Muscle of back (tissue), 11 donors: Measurements from ENCODE around the gene ACP7. TPM values are rescaled to one million over a fixed set of nuclear protein-coding genes. Genes with fewer than 3 reads are reported as not detected.
"Not testable (repeated sequence)": the region's sequence is repeated elsewhere in the genome, so short reads cannot be mapped to it uniquely, and the experiment has no call there.

Experiments
- DNase-seq, 3 donors: peaks; one replicate each; pipeline versions ENCODE4 v3.0.0 to v3.0.0-alpha.2; 2013
- polyA plus RNA-seq, 10 donors: library from polyadenylated mRNA; unstranded; fragments of 120-200 nt; gene quantifications; one replicate each; pipeline ENCODE4 v1.2.1, GENCODE V29; 2013; ENCODE audit not compliant: insufficient read length in 10 of 10

Gene ACP7
- polyA plus RNA-seq, 10 donors, result 0.08 to 0.23 (median 0.13) TPM; not detected in 2

DNA sequence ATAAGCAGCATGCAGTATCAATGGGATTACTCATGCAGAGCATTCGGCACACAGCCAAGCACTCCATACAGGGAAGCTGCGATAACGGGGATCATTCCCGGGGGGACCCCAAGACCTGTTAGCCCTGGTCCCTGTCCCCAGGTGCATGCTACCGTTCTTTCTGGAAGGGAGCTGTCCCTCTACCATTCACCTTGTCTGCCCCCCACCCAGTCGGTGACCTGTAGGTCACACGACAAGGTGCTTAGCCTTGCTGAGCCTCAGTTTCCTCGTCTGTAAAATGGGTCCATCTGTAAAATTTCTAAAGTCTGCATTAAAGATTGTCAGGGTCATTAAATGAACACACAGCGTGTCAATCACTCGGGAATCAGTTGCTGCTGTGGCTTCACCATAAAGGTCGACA lies 6.8 kb upstream of the ACP7 start:
- DNase-seq, result no peak

DNA sequence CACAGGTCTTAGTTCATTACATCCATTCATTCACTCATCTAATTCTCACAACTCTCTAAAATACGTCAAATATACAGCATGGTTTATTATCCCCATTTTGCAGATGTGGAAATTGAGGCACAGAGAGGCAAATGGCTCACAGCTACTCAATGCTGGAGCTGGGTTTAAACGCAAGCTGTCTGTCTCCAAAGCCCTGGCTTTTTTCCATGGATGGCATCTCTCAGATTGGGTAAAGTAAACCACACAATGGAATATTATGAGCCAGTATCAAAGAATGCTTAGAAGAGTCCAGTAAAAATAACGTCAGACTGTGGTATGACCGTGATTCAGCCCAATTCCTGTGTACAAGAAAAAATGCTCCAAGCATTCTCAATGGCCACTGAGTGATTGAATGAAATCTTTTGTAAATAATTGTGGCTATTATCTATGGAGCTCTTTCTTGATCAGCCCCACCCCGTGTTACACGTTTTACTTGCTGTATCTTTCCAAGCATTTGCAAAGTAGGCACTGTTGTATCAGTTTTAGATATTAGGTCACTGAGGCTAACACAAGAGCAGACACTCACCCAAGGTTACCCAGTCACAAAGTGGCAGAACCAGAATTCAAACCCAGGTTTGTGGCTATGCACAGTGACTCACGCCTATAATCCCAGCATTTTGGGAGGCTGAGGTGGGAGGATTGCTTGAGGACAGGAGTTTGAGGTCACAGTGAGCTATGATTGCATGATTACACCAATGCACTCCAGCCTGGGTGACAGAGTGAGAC lies 5.5 kb upstream of the ACP7 start:
- peak in 1 of 3 donors; percentile 81 for DNase-seq

DNA sequence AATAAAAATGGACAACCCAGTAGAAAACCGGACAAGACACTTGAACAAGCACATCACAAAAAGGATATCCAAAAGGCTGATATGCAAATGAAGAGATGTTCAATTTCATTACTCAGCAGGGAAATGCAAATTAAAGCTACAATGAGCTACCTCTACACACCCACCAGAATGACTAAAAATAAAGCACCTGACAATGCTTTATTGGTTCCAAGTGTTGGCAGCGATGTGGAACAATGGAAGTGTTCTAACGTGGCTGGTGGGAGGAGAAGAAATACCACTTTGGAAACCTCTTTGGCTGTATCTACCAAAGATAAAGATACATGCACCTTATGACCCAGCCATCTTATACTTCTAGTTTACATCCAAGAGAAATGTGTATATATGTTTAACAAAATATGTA lies 3.7 kb upstream of the ACP7 start:
- DNase-seq, result no peak

DNA sequence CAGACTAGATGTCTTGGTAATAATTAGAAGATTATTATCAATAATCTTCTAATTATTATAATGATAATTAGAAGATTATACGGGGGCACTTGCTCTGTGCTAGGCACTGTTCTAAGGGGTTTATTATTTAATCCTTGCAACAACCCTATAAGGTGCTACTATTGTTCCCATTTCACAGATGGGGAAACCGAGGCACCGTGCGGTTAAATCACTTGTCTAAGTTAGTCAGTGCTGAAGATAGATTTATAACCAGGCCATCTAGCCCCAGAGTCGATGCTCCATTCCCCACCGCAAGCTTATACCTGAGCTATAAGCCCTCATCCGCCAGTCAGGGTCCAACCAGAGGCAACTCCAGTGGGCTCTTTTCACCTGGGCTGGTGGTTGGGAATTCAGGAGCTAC lies 2.0 kb upstream of the ACP7 start:
- DNase-seq, result no peak

DNA sequence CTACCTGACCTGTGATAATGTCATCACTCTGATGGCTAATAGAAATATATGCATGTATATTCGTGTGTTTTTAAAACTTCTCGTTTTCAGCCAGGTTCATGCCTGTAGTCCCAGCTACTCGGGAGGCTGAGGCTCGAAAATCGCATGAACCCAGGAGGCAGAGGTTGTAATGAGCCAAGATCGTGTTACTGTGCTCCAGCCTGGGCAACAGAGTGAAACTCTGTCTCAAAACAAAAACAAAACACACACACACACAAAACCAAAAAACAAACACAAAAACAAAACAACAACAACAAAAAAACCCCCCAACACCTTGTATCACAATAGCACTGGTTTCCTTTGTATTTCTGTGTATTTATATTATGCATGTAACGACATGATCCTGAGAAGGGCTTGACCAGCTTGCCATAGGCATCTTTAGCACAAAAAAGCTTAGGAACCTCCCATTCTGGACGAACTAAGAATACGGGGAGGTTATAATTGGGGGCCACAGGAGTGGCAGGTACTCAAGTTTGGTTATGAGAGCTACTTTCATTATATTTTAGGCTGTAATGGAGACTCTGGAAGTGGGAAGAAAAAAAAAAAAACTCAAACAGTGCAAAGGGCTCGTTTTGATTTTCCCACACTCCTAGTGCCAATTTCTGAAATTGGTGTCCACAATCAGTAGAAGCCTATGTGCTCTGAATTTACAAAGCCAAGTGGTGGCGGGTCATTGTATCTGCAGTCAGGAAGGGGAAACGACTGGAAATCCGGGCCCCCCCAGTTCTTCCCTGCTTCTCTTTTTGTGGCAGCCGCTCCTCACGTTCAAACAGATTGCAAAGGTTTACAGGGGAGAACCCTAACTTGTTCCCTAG lies 1.2 kb upstream of the ACP7 start:
- peak in 1 of 3 donors; percentile 14 for DNase-seq

DNA sequence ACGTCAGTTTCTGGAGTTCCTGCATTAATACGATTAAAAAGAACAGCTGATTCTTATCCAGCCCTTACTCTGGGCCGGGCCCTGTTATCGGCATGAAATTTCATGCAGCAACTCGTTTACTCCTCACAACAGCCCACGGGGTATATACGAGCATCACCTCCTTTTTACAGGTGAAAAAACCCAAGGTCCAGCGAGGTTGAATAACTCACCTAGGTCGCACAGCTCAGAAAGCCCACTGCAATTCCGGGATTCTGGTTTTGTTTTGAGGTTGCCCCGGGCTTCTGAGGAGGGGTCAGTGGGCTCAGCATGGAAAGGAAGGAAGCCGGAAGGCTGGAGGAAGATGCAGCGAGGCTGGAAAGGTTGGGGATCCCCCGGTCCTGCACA lies 577 bp upstream of the ACP7 start:
- no peak for DNase-seq

DNA sequence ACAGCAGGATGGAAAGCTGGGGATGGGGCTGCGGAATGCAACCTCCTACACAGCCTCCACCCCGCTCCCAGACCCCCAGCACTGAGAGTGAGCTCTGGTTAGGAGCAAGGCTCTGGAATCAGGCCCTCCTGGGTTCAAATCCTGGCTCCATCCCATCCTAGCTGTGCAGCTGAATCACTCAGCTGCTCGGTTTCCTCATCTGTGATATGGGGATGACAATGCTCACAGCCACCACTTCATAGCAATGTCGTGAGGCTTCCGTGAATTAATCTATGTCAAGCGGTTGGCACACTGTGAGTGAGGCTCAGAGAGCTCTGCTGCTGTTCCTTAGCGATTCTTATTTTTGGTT lies 538 bp downstream of the ACP7 start:
- DNase-seq, result no peak

DNA sequence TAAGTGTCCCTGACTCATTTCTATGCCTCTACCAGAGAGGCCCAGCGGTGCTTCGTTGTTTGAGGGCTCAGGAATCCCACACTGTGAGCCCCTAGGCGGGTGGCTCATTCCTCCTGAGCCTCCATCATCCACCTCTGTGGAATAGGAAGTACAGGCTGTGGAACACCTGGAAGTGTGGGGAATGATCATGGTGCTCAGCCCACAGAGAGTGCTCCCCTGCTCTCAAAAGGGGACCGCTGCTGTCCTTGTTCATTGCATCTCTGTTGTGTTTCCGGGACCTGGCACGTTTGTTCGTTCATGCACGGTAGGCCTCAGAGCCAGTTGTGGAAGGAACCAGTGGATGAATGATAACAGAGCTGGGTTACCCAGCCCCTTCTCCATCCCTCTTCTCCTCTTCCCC lies 1.2 kb downstream of the ACP7 start:
- no peak for DNase-seq

DNA sequence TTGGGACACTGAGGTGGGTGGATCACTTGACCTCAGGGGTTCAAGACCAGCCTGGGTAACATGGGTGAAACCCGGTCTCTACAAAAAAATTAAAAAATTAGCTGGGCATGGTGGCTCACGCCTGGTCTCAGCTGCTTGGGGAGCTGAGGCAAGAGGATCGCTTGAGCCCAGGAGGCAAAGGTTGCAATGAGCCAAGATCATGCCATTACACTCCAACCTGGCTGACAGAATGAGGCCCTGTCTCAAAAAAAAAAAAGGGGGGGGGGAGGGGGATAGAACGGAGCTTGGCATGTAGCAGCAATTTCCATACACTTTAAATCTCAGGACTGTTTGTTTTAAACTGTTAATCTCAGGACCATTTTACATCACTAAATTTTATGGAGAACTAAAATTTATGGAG lies 2.2 kb downstream of the ACP7 start:
- DNase-seq, result no peak

DNA sequence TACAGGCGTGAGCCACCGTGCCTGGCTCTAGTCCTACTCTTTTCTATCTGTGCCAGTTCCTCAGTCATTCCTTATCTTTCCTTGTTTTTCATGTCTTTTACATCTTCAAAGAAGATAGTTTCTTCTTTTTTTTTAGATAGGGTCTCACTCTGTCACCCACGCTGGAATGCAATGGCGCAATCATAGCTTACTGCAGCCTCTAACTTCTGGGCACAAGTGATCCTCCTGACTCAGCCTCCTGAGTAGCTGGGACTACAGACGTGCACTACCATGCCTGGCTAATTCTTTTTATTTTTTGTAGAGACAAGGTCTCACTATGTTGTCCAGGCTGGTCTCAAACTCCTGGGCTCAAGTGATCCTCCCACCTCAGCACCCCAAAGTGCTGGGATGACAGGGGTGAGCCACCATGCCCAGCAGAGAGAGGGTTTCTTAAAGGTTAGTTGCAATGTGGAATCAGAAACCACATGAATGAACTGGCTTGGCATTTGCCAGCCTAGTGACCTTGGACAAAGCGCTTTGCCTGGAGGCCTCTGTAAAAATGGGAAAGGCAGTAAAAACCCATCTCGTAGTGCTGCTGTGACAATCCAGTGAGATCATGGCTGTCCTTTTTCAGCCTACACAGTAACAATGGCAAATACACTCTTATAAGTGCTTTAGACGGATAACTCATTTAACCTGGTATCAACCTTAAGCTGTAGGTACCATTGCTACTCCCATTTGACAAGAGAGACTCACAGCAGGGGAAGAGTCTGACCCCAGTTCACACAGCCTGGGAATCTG lies 3.9 kb downstream of the ACP7 start:
- DNase-seq, result no peak

DNA sequence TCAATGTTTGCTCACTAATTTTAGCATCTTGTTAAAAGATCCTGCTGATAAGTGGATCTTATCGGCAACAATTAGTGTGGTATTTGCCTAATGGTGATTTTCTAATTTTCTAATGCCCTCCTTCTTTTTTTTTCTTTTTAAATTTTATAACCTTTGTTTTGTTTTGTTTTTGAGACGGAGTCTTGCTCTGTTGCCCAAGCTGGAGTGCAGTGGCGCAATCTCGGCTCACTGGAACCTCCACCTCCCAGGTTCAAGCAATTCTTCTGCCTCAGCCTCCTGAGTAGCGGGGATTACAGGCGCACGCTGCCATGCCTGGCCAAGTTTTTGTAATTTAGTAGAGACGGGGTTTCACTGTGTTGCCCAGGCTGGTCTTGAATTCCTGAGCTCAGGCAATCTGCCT lies 5.8 kb downstream of the ACP7 start:
- not testable (repeated sequence) for DNase-seq

DNA sequence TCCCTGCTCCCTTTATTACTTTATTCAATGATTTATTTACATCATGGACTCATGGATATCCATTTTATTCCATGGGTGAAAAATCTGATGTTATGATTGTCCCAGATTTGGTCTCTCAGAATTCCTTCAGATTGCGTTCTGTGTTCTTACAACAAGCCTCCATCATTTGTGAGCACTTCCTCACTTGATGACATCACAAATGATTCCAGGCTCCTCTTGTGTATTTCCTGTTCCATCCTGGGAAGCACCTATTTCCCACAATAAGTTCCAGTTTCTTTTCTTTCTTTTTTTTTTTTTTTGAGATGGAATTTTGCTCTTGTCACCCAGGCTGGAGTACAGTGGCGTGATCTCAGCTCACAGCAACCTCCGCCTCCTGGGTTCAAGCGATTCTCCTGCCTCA lies 6.7 kb downstream of the ACP7 start:
- no peak for DNase-seq

DNA sequence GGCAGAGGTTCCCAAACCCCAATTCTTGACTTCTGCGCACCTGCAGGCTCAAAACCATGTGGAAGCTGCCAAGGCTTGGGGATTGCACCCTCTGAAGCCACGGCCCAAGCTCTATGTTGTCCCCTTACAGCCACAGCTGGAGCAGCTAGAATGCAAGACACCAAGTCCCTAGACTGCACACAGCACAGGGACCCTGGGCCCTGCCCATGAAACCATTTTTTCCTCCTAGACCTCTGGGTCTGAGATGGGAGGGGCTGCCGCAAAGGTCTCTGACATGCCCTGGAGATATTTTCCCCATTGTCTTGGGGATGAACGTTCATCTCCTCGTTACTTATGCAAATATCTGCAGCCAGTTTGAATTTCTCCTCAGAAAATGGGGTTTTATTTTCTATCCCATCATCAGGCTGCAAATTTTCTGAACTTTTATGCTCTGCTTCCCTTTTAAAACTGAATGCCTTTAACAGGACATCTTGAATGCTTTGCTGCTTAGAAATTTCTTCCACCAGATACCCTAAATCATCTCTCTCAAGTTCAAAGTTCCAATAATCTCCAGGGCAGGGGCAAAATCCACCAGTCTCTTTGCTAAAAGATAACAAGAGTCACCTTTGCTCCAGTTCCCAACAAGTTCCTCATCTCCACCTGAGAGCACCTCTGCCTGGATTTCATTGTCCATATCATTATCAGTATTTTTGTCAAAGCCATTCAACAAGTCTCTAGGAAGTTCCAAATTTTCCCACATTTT lies 11.8 kb downstream of the ACP7 start:
- DNase-seq, result not testable (repeated sequence)

DNA sequence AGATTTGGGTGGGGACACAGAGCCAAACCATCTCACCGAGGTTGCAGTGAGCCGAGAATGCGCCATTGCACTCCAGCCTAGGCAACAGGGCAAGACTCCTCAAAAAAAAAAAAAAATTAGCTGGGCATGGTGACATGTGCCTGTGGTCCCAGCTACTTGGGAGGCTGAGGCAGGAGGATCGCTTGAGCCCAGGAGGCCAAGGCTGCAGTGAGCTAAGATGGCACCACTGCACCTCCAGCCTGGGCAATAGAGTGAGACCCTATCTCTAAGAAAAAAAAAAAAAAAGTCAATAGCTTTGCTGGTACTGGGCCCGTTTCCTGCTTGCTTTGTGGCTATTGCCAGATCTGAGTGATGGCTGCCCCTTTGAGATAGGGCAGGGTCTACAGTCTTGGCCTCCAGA lies 13.1 kb downstream of the ACP7 start:
- DNase-seq, result no peak

DNA sequence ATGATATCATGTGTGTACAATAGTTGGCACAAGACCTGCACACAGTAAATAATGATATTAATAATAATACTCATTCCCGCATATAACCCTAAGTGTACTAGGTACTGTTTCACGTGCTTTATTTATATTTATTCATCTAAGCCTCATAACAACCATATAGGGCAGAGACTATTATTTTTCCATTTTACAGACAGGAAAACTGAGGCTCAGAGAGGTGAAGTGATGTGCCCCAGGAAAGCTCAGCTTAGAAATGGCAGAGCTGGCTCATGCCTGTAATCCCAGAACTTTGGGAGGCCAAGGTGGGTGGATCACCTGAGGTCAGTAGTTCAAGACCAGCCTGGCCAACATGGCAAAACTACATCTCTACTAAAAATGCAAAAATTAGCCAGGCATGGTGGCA lies 13.6 kb downstream of the ACP7 start:
- no peak for DNase-seq

DNA sequence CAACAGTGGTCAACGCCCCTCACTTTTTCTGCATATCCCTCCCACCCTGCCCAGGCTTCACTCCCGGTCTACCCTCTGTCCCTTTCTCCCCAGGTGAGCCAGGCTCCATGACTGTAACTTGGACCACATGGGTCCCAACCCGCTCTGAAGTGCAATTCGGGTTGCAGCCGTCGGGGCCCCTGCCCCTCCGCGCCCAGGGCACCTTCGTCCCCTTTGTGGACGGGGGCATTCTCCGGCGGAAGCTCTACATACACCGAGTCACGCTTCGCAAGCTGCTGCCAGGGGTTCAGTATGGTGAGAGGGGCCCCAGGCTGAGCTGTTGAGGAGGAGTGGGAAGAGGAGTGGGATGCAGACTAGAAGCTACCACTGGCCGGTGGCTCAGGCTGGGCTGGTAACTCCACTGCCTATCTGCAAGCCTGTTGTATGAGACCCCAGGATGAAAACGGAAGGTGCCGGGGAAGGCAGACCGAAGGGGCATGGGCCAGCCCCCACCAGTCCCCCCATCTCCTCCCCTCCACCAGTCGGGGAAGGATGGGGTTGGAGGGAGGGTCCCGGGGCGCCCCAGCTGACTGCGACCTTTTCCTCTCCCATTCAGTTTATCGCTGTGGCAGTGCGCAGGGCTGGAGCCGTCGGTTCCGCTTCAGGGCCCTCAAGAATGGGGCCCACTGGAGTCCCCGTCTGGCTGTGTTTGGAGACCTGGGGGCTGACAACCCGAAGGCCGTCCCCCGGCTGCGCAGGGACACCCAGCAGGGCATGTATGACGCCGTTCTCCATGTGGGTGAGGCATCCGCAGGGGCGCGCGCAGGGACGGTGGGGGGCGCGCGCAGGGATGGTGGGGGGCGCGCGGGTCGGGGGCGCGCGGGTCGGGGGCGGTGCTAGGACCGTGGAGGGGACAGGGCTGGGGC lies 14.4 kb downstream of the ACP7 start:
- no peak for DNase-seq

DNA sequence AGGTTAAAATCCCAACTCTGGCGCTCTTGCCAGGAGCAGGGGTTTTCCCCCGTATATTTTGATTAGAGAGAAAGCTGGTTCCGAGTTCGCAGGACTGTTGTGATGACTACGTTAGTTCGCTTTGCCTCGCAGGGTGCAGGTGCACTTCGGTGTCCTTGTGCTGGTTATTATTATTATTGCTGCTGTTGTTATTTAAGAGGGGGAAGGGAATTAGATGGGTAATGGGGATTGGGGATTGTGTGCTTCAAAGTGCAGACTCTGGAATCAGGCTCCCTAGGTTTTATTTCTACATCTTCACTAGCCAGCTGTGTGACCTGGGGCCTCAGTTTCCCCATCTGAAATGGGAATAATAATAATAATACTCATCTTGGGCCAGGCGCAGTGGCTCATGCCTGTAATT lies 15.2 kb downstream of the ACP7 start:
- DNase-seq, result no peak

DNA sequence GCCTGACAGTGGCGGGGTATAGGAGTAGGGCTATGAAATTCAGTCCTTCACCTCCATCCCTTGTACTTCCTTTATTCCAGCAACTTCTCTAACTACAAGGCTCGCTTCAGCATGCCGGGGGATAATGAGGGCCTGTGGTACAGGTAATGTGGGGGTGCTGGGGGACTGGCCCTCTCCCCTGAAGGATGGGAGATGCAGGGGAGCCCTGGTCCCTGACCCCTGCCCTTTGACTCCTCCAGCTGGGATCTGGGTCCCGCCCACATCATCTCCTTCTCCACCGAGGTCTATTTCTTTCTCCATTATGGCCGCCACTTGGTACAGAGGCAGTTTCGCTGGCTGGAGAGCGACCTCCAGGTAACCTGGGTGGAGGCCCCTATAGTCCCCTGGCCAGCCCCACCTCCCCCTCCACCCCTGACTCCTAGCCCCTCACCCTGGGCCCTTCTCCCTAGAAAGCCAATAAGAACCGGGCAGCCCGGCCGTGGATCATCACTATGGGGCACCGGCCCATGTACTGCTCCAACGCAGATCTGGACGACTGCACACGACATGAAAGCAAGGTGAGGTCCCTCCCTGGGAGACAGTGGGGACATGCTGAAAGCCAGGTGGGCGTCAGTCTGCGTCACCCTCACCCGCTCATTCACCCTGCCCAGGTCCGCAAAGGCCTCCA lies 16.5 kb downstream of the ACP7 start:
- DNase-seq, result no peak

DNA sequence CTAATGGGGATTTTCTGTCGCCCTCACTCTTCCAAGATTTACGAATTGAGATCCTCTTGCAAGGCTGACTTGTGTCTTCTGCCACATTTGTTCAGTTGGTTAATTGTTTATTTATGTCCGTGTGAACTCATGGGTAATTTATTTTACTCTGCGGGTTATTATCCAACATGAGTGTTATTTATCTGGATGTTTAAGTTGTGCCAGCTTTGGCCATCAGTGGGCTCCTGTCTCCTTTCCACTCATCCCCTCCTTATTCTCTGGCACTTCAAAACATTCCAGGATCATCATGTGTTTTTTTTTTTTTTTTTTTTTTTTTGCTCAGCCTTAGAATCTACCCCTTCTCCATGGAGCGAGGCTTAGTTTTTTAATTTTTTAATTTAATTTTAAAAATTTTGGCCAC lies 19.0 kb downstream of the ACP7 start:
- DNase-seq, result no peak

DNA sequence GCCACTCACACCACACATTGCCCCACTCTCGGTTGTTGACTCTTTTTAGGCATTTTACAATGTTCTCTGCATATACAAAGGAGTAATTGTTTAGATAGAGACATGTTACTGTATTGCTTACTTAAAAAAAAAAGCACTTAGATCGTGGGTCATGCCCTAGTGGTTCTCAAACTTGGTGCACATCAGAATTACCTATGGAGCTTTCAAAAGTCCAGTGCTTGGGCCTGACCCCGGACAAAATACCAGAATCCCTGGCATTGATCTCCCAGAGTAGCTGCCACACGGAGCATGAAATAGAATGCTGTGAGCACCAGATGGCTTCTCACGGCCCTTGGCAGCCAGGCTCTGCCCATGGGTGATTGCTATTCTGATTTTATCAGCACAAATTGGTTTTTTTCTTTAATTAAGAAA lies 20.0 kb downstream of the ACP7 start:
- no peak for DNase-seq
